GM21526 (cell line): ENCODE data around the gene SIT1.

Source experiments
- ATAC-seq: cut with Tn5 transposase; IDR thresholded peaks from one replicate; pipeline ENCODE4 v1.9.1; 2021; ENCODE audit warnings: moderate library complexity; ENCODE audit not compliant: unreplicated experiment, low FRiP score

Gene SIT1

DNA sequence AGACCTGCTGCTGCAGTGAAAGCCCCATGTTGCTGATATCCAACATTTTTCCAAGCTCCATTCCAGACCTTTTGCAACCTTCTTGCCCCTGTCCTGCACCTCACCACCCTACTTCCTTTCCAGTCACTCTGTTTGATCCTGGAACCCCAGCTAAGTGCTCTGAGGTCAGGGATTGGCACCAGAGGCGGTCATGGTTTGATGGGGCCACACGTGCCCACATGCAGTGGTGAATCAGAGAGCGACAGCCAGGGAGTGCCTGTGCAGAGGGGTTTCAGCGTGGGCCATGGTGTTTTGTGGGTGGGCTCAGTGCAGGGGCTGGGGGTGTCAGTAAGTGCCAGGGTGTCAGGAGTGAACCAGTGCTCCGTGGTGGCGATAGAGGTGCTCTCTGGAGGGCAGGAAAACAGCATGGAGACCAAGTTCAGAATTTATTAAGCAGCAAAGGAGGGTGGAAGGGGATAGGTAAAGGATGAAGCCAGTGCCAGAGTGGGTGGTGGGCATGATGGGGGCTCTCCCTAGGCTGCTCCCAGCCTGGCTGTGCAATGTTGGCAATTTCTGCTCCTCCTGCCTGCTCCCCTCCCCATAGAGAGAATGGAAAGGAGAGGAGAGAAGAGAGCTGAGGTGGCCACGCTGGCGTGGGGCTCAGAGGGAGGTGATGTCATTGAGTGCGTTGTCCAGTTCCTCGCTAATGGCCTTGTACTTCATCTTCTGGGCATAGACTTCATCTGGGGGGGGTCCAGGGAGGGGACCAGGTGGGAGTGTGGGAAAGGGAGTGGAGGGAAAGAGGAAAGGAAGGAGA is 32.0 kb upstream of the SIT1 start:
- ATAC-seq, result no peak

- ATAC-seq, result no peak
These were observed 31.3 kb upstream of the SIT1 start for GRCh38 chr9:35682051-35682450.

- no peak for ATAC-seq
These were observed 30.7 kb upstream of the SIT1 start for GRCh38 chr9:35681341-35682002.

DNA sequence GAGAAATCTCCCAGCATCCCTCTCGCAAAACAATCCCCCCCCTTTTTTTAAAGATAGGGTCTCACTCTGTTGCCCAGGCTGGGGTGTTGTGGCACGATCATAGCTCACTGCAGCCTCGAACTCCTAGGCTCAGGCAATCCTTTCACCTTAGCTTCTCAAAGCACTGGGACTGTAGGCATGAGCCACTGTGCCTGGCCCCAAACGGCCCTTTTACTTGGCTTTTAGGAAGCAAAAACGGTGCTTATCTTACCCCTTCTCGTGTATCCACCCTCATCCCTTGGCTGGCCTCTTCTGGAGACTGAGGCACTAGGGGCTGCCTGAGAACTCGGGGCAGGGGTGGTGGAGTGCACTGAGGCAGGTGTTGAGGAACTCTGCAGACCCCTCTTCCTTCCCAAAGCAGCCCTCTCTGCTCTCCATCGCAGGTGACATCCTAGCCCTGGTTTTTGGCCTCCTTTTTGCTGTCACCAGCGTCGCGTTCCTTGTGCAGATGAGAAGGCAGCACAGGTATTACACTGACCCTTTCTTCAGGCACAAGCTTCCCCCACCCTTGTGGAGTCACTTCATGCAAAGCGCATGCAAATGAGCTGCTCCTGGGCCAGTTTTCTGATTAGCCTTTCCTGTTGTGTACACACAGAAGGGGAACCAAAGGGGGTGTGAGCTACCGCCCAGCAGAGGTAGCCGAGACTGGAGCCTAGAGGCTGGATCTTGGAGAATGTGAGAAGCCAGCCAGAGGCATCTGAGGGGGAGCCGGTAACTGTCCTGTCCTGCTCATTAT is 29.8 kb upstream of the SIT1 start:
- peak; percentile 55 for ATAC-seq

GRCh38 chr9:35679766-35680330 is 29.1 kb upstream of the SIT1 start:
- ATAC-seq, result no peak

DNA sequence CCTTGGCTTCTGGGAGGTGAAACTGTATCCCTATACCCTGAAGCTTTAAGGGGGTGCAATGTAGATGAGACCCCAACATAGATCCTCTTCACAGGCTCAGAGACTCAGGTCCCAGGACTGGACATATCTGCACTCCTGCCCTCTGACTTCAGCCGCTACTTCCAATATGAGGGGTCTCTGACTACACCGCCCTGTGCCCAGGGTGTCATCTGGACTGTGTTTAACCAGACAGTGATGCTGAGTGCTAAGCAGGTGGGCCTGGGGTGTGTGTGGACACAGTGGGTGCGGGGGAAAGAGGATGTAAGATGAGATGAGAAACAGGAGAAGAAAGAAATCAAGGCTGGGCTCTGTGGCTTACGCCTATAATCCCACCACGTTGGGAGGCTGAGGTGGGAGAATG is 28.4 kb upstream of the SIT1 start:
- ATAC-seq, result no peak

GRCh38 chr9:35675732-35676392 is 25.1 kb upstream of the SIT1 start:
- no peak for ATAC-seq

DNA sequence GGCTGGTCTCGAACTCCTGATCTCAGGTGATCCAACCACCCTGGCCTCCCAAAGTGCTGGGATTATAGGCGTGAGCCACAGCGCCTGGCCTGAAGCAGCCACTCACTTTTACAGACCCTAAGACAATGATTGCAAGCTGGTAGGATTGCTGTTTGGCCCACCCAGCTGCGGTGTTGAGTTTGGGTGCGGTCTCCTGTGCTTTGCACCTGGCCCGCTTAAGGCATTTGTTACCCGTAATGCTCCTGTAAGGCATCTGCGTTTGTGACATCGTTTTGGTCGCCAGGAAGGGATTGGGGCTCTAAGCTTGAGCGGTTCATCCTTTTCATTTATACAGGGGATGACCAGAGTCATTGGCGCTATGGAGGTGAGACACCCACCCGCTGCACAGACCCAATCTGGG is 24.5 kb upstream of the SIT1 start:
- no peak for ATAC-seq

DNA sequence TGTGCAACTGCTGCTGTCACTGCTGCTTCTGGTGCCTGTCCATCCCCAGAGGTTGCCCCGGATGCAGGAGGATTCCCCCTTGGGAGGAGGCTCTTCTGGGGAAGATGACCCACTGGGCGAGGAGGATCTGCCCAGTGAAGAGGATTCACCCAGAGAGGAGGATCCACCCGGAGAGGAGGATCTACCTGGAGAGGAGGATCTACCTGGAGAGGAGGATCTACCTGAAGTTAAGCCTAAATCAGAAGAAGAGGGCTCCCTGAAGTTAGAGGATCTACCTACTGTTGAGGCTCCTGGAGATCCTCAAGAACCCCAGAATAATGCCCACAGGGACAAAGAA is 23.3 kb upstream of the SIT1 start:
- no peak for ATAC-seq

DNA sequence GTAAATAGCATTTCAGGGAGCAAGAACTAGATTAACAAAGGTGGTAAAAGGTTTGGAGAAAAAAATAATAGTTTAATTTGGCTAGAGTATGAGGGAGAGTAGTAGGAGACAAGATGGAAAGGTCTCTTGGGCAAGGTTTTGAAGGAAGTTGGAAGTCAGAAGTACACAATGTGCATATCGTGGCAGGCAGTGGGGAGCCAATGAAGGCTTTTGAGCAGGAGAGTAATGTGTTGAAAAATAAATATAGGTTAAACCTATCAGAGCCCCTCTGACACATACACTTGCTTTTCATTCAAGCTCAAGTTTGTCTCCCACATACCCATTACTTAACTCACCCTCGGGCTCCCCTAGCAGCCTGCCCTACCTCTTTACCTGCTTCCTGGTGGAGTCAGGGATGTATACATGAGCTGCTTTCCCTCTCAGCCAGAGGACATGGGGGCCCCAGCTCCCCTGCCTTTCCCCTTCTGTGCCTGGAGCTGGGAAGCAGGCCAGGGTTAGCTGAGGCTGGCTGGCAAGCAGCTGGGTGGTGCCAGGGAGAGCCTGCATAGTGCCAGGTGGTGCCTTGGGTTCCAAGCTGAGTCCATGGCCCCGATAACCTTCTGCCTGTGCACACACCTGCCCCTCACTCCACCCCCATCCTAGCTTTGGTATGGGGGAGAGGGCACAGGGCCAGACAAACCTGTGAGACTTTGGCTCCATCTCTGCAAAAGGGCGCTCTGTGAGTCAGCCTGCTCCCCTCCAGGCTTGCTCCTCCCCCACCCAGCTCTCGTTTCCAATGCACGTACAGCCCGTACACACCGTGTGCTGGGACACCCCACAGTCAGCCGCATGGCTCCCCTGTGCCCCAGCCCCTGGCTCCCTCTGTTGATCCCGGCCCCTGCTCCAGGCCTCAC is 22.6 kb upstream of the SIT1 start, which contains the start of gene CA9:
TSS of gene CA9 (plus strand) at position 797 of the 893 bp plus-strand sequence. CDS start at position 829, 32 bp downstream.
- no peak for ATAC-seq

DNA sequence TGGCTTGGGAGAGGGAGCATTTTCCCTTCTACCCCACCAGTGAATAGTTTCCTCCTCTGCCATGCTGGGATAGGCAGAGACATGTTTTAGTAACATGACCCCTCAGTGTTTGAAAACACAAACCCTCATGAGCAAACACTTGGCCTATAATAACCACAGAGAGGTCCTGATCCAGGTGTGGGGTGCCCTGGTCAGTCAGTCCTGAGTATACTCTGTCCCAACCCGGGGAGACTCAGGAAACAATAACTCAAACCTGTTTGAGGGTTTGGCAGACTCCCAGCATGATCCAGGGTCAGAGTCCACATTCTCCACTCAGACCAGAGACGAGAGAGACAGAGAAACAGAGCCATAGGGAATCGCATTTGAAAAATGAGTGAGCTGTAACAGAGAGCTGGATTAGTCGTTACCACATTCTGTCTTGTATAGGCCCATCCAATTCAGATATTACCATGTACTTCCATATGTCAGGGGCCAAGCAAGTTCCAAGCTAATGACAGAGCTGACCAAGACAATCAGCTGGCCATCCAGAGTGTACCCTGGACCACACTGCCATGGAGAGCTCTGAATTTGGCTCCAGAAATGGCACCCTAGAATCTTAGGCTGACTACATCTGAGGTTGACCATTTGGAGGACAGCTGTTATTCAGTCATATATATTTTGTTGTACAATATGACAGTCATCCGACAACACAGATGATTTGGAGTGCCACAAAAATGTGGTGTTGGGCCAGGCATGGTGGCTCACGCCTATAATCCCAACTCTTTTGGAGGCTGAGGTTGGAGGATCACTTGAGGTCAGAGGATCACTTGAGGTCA is 18.8 kb upstream of the SIT1 start:
- no peak for ATAC-seq

DNA sequence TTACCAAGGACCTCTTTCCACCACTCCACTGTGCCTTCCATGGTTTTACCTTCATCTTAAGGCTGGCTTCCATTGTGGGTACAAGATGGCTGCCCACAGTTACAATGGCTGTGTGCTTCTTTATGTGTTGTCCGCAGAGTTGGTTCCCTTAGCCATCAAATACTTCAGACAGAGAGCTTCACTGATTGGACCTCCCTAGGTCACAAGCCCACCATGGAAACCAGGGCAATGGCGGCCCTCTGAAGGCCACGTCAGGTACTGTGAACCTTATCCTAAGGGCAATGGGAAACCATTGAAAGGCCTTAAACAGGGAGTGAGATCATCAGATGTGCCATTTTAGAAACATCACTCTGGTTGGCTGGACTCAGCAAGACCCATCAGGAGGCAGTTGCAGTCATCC is 17.2 kb upstream of the SIT1 start:
- no peak for ATAC-seq

DNA sequence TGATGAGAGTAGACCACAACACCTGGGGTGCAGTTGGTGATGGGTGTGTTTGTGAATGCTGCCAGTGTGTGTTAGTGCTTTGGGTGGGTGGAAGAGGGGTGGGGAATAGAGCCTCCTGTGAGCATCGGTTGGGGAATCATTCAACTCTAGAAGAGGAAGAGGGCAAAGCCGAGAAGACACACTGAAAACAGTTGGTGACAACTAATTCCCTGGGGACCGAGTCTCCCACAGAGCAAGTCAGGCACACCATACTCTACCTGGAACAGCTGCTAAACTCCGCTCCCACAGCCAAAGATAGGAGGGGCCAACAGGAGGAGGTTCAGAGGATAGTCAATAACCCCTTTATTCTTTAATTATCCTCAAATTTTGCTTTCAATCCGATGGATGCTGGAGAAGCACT is 15.8 kb upstream of the SIT1 start:
- ATAC-seq, result no peak

DNA sequence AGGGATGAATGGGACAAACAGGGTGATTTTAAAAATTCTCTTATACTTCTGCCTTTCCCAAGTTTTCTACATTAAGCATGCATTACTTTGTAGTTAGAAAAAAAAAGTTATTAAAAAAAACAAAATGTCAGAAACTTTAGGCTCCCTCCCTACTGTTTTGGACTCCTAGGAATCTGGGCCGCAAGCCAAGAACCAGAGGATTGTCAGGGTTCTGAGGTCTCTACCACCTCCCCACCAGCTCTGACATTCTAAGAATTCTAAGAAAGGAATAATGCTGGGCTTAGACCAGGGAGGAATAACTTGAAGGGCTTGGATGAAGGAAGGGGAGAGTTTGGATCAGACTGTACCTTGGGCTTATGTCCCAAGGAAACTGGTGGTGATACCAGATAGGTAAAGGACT is 15.3 kb upstream of the SIT1 start:
- ATAC-seq, result no peak

GRCh38 chr9:35665471-35665818 is 14.7 kb upstream of the SIT1 start:
- ATAC-seq, result no peak

DNA sequence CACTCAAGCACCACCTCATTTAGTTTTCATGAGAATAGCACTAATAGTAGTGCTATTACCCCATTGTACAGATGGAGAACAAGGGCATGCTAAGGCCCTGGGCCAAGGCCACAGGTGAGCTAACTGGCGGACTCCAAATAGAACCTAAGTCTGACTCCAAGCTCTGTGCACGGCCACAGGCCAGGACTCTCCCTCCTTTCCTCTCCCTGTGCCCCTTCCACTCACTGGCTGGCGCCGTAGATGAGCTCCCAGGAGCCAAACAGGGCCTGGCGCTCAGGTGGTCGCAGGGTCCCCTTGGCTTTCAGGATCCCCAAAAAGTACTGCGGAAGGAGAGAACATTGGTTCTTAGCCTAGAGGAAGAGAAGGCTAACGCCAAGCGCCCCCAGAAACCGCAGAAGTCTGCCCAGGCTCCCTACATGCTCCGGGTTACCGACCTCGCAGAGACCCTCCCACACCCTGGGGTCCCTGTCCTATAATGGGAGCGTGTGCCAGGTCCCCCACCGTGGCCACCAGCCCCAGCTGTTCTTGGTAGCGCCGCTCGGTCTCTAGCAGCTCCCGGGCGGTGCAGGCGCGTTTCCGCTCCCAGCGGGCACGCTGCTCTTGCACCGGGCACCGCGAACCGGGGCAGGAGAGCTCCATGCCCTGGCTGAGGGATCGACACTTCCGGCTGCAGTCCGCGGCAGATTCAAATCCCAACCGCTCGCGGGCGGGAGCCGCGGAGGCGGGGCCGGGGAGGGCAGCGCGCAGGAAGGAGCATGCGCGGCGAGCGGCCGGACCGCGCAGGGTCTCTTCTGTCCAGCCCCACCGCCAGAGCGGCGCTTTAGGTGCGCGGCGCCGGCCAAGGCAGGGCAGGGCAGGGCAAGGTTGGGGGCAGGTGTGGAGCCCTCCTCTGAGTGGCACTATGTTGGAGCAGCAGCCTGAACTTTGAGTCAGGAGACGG is 14.1 kb upstream of the SIT1 start, which contains the start of gene ARHGEF39:
TSS of gene ARHGEF39 (minus strand) at position 665 of the 940 bp plus-strand sequence. CDS start at position 639, 26 bp downstream.
- ATAC-seq, result no peak

DNA sequence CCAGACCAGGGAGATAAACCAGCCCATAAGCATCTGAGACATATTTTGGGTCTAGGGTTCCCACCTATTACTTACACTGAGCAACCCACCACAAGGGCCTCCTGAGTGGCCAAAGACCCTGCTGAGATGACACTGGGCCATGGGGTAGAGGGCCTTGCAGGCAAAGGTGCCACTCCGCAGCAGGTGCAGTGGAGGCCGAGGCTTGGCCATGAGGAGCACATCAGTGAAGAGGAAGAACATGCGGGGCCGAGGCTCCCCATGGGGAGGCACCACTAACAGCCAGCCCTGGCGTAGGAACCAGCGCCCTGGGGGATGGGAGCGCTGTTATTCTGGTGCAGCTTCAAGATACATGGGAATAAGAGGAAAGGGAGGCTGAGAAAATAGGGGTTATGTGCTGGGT is 11.7 kb upstream of the SIT1 start:
- no peak for ATAC-seq
